Caco-2 (cell line): ENCODE measurements around the gene AUTS2. TPM values are rescaled to one million over a fixed set of nuclear protein-coding genes. Genes with fewer than 3 reads are reported as not detected.

Source experiments
- BruUV-seq: library from RNA; stranded (reverse); fragments of 400-500 nt; replicated peaks from 2 replicates; lab custom pipeline; 2021; lab: Mats Ljungman, UMichigan
- CTCF ChIA-PET: fragments of 300-600 bp; sonication (Branson Sonifier 250); formaldehyde crosslinking; loops from one replicate; lab custom pipeline; 2022; ENCODE audit warnings: antibody characterized with exemption; lab: Charles Lee
- POLR2A ChIA-PET: fragments of 300-600 bp; sonication (Branson Sonifier 250); formaldehyde crosslinking; loops from one replicate; lab custom pipeline; 2022; ENCODE audit warnings: antibody characterized with exemption; lab: Charles Lee
- DNase-seq, 2 experiments: peaks; one replicate each; pipeline versions ENCODE4 v3.0.0 to v3.0.0-alpha.2; 2020 to 2022
- H3K27me3 ChIP-seq: replicated peaks from 2 replicates; pipeline ENCODE4 v1.6.0; 2011; ENCODE audit warnings: low read length; ENCODE audit not compliant: control insufficient read depth, insufficient read depth
- H3K36me3 ChIP-seq: 2 replicates; pipeline ENCODE4 v1.5.1; 2011; ENCODE audit warnings: low read length; ENCODE audit not compliant: control insufficient read depth, insufficient read depth
- H3K4me1 ChIP-seq: fragments of 250-450 bp; sonication (Bioruptor Pico); 2 replicates; pipeline ENCODE4 v1.5.1; 2020; ENCODE audit warnings: mild to moderate bottlenecking
- H3K4me3 ChIP-seq: 2 replicates; pipeline ENCODE4 v1.5.1; 2011; ENCODE audit warnings: low read depth, mild to moderate bottlenecking, control low read depth, low read length
- H3K9me3 ChIP-seq: fragments of 250-450 bp; sonication (Bioruptor Pico); 2 replicates; pipeline ENCODE4 v1.5.1; 2020; ENCODE audit warnings: mild to moderate bottlenecking, moderate library complexity
- H3K27ac Mint-ChIP-seq: one replicate; pipeline ENCODE4 v1.8.0; 2022; ENCODE audit warnings: mixed read lengths; ENCODE audit not compliant: unreplicated experiment
- H3K27me3 Mint-ChIP-seq: one replicate; pipeline ENCODE4 v1.8.0; 2022; ENCODE audit warnings: mixed read lengths; ENCODE audit not compliant: insufficient read depth, unreplicated experiment
- H3K36me3 Mint-ChIP-seq: one replicate; pipeline ENCODE4 v1.8.0; 2022; ENCODE audit warnings: mild to moderate bottlenecking, mixed read lengths; ENCODE audit not compliant: insufficient read depth, unreplicated experiment
- H3K4me1 Mint-ChIP-seq: one replicate; pipeline ENCODE4 v1.8.0; 2022; ENCODE audit warnings: low read depth, mixed read lengths; ENCODE audit not compliant: unreplicated experiment
- H3K4me3 Mint-ChIP-seq: one replicate; pipeline ENCODE4 v1.8.0; 2022; ENCODE audit warnings: mild to moderate bottlenecking, moderate library complexity, mixed read lengths; ENCODE audit not compliant: unreplicated experiment
- H3K9me3 Mint-ChIP-seq: one replicate; pipeline ENCODE4 v1.8.0; 2022; ENCODE audit warnings: mixed read lengths; ENCODE audit not compliant: unreplicated experiment
- CTCF ChIP-seq, 2 experiments: fragments of 200-600 bp in 1 of 2; IDR thresholded peaks; 1 replicate in 1 of 2; 2 replicates in 1 of 2; pipeline versions ENCODE4 v1.5.1 to v1.8.0; 2011 to 2022; ENCODE audit warnings: antibody characterized with exemption in 1 of 2, control low read depth in 1 of 2, inconsistent platforms in 1 of 2, low read depth in 1 of 2, low read length in 1 of 2, mild to moderate bottlenecking in 1 of 2, moderate library complexity in 1 of 2; ENCODE audit not compliant: insufficient read depth in 1 of 2, severe bottlenecking in 1 of 2, unreplicated experiment in 1 of 2
- intact Hi-C: fragments of 100-400 bp; cut with micrococcal nuclease; formaldehyde crosslinking; loops from one replicate; pipeline ENCODE4 v1.10.0; 2022; ENCODE audit not compliant: unreplicated experiment
- total RNA-seq: library from RNA; stranded (reverse); gene quantifications from 2 replicates; pipeline ENCODE4 v1.2.3, GENCODE V29; 2022

Gene AUTS2
- total RNA-seq, 1 experiment from 2014 or later, result 37.1 TPM

DNA sequence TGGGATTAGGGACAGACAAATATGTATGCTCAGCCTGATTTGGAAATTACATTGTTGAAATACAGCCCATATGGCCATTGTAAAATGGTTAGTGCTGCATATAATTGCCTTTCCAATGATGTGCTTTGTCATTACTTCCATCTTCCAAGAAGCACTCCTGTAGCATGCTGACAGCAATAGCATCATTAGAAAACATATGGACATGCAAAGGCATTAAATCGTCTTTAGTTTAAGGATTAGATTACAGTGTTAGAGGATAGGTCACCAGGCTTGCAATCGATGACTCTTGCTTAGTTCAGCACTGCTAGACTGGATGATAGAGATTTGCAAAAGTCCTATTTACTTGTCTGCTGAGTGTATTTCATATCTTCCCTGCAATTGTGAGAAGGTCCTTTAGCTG, 17.4 kb downstream of the AUTS2 start:
- intact Hi-C loops, result no loop called here
- H3K4me3 Mint-ChIP-seq, result no peak overlapping the region
- H3K27me3 Mint-ChIP-seq, result peaks cover 13% of the 10 kb centered on the region
- POLR2A ChIA-PET, result no interaction called here
- H3K27me3 ChIP-seq, result no peaks in the 10 kb centered on the region
- BruUV-seq, result no TSS peak
- CTCF ChIA-PET, result no interaction called here
- no peaks in the 10 kb centered on the region for H3K4me1 Mint-ChIP-seq
- no peaks in the 10 kb centered on the region for H3K9me3 Mint-ChIP-seq
- H3K36me3 Mint-ChIP-seq, result no peaks in the 10 kb centered on the region
- no peak for TF ChIP-seq CTCF (IDR thresholded peaks at IDR 0.05; ENCODE audit: insufficient read depth in 1 of 2, low read depth in 1 of 2, low read length in 1 of 2, severe bottlenecking in 1 of 2, unreplicated experiment in 1 of 2)
- H3K27ac Mint-ChIP-seq, result no peak overlapping the region
- no peaks in the 10 kb centered on the region for H3K4me1 ChIP-seq
- H3K4me3 ChIP-seq, result no peak overlapping the region
- no peak for DNase-seq
- H3K9me3 ChIP-seq, result no peaks in the 10 kb centered on the region
- H3K36me3 ChIP-seq, result no peaks in the 10 kb centered on the region

- BruUV-seq, result no TSS peak
- Histone ChIP-seq H3K36me3 (no peaks in the 10 kb centered on the region), H3K27me3 (no peaks in the 10 kb centered on the region), H3K4me3 (no peak overlapping the region), H3K4me1 (no peaks in the 10 kb centered on the region), H3K9me3 (no peaks in the 10 kb centered on the region)
- DNase-seq, result no peak
- no peaks in the 10 kb centered on the region for H3K4me1 Mint-ChIP-seq
- H3K27ac Mint-ChIP-seq, result no peak overlapping the region
- H3K27me3 Mint-ChIP-seq, result peaks cover 15% of the 10 kb centered on the region
- no peaks in the 10 kb centered on the region for H3K9me3 Mint-ChIP-seq
- ChIA-PET CTCF (no interaction called here), POLR2A (no interaction called here)
- intact Hi-C loops, result no loop called here
- no peak for TF ChIP-seq CTCF (IDR thresholded peaks at IDR 0.05; ENCODE audit: insufficient read depth in 1 of 2, low read depth in 1 of 2, low read length in 1 of 2, severe bottlenecking in 1 of 2, unreplicated experiment in 1 of 2)
- H3K36me3 Mint-ChIP-seq, result no peaks in the 10 kb centered on the region
- no peak overlapping the region for H3K4me3 Mint-ChIP-seq
Measured at GRCh38 chr7:69617364-69617763, 19.1 kb downstream of the AUTS2 start.

- Mint-ChIP-seq H3K4me1 (no peaks in the 10 kb centered on the region), H3K27me3 (peaks cover 9% of the 10 kb centered on the region), H3K36me3 (no peaks in the 10 kb centered on the region), H3K27ac (no peak overlapping the region), H3K9me3 (no peaks in the 10 kb centered on the region), H3K4me3 (no peak overlapping the region)
- DNase-seq, result no peak
- intact Hi-C loops, result no loop called here
- CTCF ChIA-PET, result no interaction called here
- Histone ChIP-seq H3K4me3 (no peak overlapping the region), H3K9me3 (no peaks in the 10 kb centered on the region), H3K27me3 (no peaks in the 10 kb centered on the region), H3K4me1 (no peaks in the 10 kb centered on the region), H3K36me3 (no peaks in the 10 kb centered on the region)
- TF ChIP-seq CTCF (IDR thresholded peaks at IDR 0.05; ENCODE audit: insufficient read depth in 1 of 2, low read depth in 1 of 2, low read length in 1 of 2, severe bottlenecking in 1 of 2, unreplicated experiment in 1 of 2), result no peak
- POLR2A ChIA-PET, result no interaction called here
- BruUV-seq, result no TSS peak
Measured at GRCh38 chr7:69619054-69619453, 20.8 kb downstream of the AUTS2 start.
